Glutamatergic neuron (in vitro differentiated cells): ENCODE results near the gene EPHB2. TPM values are rescaled to one million over a fixed set of nuclear protein-coding genes. Genes with fewer than 3 reads are reported as not detected.

Source experiments
- DNase-seq: peaks from one replicate; pipeline ENCODE4 v3.0.0; 2022
- H3K27ac Mint-ChIP-seq: one replicate; pipeline ENCODE4 v1.8.0; 2020; ENCODE audit warnings: mild to moderate bottlenecking, mixed read lengths, inconsistent platforms; ENCODE audit not compliant: unreplicated experiment
- H3K27me3 Mint-ChIP-seq: one replicate; pipeline ENCODE4 v1.8.0; 2020; ENCODE audit warnings: mild to moderate bottlenecking, moderate library complexity, mixed read lengths, inconsistent platforms; ENCODE audit not compliant: unreplicated experiment
- H3K36me3 Mint-ChIP-seq: one replicate; pipeline ENCODE4 v1.8.0; 2020; ENCODE audit warnings: mild to moderate bottlenecking, mixed read lengths, inconsistent platforms; ENCODE audit not compliant: unreplicated experiment
- H3K4me1 Mint-ChIP-seq: one replicate; pipeline ENCODE4 v1.8.0; 2020; ENCODE audit warnings: mild to moderate bottlenecking, low read depth, mixed read lengths, inconsistent platforms; ENCODE audit not compliant: unreplicated experiment
- H3K4me3 Mint-ChIP-seq: one replicate; pipeline ENCODE4 v1.8.0; 2020; ENCODE audit warnings: mild to moderate bottlenecking, mixed read lengths, inconsistent platforms; ENCODE audit not compliant: unreplicated experiment
- H3K9me3 Mint-ChIP-seq: one replicate; pipeline ENCODE4 v1.8.0; 2020; ENCODE audit warnings: mild to moderate bottlenecking, moderate library complexity, mixed read lengths, inconsistent platforms; ENCODE audit not compliant: unreplicated experiment
- total RNA-seq: library from RNA; stranded (reverse); fragmentation: NEBNext Ultra II Directional; extraction: Animal tissue kit (Norgen Biotek cat#: 25700); gene quantifications from one replicate; pipeline ENCODE4 v1.2.1, GENCODE V29; 2021; ENCODE audit not compliant: unreplicated experiment
- TF ChIP-seq, protein P1 (sequence below): fragments of 200-600 bp; sonication (generic); IDR thresholded peaks from one replicate; pipeline ENCODE4 v1.5.0; 2021; ENCODE audit not compliant: partially characterized antibody, unreplicated experiment

The EPHB2 gene
- total RNA-seq, 1 donor from 2014 or later: 93.0 TPM

DNA sequence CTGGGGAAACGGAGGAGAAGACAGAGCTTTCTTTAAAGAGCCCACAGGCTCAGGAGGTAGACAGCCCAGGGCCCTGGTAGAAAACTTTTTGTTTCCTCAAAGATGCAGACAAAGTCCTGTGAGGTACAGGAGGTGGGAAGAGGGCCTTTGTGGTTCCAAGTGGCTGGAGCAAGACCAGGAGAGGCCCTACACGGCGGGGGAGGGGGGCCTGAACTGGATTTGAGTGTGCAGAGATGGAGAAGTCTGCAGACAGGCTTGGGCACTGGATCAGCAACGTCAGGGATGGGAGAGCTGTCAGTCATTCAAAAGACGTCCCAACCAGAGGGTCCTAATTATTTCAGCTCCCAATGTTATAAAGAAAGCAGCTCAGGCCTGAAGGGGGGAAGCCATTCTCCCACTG is 126.2 kb downstream of the EPHB2 start:
- peaks cover 8% of the 10 kb centered on the region for H3K27me3 Mint-ChIP-seq
- no peak overlapping the region for H3K4me3 Mint-ChIP-seq
- H3K27ac Mint-ChIP-seq: no peak overlapping the region
- peaks cover 9% of the 10 kb centered on the region for H3K4me1 Mint-ChIP-seq
- peaks cover 2% of the 10 kb centered on the region for H3K9me3 Mint-ChIP-seq
- H3K36me3 Mint-ChIP-seq: no peaks in the 10 kb centered on the region
- TF ChIP-seq, protein P1, sequence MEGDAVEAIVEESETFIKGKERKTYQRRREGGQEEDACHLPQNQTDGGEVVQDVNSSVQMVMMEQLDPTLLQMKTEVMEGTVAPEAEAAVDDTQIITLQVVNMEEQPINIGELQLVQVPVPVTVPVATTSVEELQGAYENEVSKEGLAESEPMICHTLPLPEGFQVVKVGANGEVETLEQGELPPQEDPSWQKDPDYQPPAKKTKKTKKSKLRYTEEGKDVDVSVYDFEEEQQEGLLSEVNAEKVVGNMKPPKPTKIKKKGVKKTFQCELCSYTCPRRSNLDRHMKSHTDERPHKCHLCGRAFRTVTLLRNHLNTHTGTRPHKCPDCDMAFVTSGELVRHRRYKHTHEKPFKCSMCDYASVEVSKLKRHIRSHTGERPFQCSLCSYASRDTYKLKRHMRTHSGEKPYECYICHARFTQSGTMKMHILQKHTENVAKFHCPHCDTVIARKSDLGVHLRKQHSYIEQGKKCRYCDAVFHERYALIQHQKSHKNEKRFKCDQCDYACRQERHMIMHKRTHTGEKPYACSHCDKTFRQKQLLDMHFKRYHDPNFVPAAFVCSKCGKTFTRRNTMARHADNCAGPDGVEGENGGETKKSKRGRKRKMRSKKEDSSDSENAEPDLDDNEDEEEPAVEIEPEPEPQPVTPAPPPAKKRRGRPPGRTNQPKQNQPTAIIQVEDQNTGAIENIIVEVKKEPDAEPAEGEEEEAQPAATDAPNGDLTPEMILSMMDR: no peak
- no peak for DNase-seq

DNA sequence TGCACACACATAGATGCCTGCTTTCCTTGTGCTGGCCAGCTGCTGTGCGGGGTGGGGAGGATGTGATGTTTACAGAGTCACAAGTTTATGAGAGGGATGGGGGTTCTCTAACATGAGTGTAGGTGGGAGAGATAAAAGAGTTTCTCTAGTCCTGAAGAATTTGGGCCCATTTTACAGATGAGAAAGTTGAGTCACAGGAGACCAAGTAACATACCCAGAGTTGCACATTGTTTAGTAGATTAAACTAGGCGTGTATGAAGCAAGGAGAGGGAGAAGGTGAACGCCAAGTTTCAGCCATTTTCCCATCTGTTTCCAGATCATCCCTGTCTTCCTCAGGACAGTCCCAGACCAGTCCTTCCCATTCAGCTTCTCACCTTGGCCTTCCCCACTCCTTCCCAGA is 126.7 kb downstream of the EPHB2 start:
- Mint-ChIP-seq H3K4me3 (no peak overlapping the region), H3K4me1 (peaks cover 9% of the 10 kb centered on the region), H3K36me3 (no peaks in the 10 kb centered on the region), H3K27ac (no peak overlapping the region), H3K9me3 (peaks cover 2% of the 10 kb centered on the region), H3K27me3 (peaks cover 10% of the 10 kb centered on the region)
- TF ChIP-seq, protein P1: no peak
- no peak for DNase-seq

DNA sequence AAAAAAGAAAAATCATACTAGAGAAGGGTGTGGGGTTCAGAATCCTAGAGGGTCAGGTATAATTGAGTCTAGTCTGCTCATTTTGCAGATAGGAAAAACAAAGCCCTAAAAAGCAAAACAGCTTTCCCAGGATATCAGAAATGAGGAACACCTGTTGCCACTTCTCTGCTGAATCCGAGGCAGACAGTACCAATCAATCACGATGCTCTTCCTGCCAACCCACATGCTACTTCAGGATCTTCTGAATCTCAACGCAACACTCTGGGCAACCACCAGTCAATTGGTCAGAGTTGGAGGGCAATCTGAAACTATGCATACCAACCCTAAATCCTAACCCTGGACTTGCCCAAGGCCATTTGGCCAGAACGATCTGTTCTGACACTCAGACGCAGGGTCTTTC is 128.3 kb downstream of the EPHB2 start:
- TF ChIP-seq, protein P1: no peak
- Mint-ChIP-seq H3K4me3 (no peak overlapping the region), H3K27ac (no peak overlapping the region), H3K27me3 (peaks cover 11% of the 10 kb centered on the region), H3K9me3 (peaks cover 2% of the 10 kb centered on the region), H3K4me1 (peaks cover 9% of the 10 kb centered on the region), H3K36me3 (no peaks in the 10 kb centered on the region)
- DNase-seq: no peak

DNA sequence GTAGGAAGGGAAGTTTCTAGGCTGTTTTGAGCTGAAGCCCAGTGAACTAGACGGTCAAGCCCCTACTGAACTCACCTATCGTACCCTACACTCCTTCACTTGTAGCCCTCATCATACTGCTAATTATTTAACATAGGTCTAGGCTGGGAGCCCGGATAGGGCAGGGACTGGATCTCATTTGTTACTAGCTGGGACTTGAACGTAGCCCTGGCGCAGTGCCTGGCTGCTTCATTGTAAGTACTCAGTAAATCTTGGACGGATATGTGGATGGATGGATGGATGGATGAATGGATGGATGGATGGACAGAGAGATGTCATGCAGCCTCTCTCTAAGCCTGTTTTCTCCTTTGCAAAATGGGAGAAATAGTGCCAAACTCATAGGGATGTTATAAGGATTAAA is 129.2 kb downstream of the EPHB2 start:
- peaks cover 2% of the 10 kb centered on the region for H3K9me3 Mint-ChIP-seq
- no peaks in the 10 kb centered on the region for H3K36me3 Mint-ChIP-seq
- TF ChIP-seq, protein P1: no peak
- peaks cover 11% of the 10 kb centered on the region for H3K27me3 Mint-ChIP-seq
- DNase-seq: no peak
- no peak overlapping the region for H3K27ac Mint-ChIP-seq
- H3K4me1 Mint-ChIP-seq: peaks cover 9% of the 10 kb centered on the region
- no peak overlapping the region for H3K4me3 Mint-ChIP-seq

DNA sequence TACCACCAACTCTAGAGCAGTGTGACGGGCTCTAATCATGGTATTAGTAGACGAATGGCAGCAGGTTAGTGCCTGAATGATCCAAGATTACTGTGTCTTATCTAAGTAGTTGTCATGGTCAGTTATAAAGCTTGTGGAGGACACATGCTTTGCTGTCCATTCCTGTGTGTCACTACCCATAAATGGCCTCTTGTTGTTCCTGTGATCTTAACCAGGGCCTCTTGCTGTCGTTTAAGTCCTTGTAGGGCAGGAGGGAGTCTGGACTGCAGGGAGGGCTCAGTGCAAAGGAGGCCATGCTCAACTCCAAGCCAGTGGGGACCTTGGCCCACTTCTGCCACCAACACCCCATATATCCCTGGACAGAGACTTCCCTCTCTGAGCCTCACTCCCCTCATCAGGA is 130.5 kb downstream of the EPHB2 start:
- no peak for DNase-seq
- H3K36me3 Mint-ChIP-seq: no peaks in the 10 kb centered on the region
- H3K4me3 Mint-ChIP-seq: no peak overlapping the region
- H3K4me1 Mint-ChIP-seq: peaks cover 9% of the 10 kb centered on the region
- H3K9me3 Mint-ChIP-seq: no peaks in the 10 kb centered on the region
- no peak overlapping the region for H3K27ac Mint-ChIP-seq
- peaks cover 8% of the 10 kb centered on the region for H3K27me3 Mint-ChIP-seq
- TF ChIP-seq, protein P1: no peak
